ENCODE results near the gene PLAC1. TPM values are rescaled to one million over a fixed set of nuclear protein-coding genes. Genes with fewer than 3 reads are reported as not detected.
A peak's percentile ranks its signal among the peaks of the same experiment; 100 is the strongest.

The PLAC1 gene
- total RNA-seq, 4 donors from 2014 or later: 1.9 TPM; not detected in 3

- TF ChIP-seq, protein P1, sequence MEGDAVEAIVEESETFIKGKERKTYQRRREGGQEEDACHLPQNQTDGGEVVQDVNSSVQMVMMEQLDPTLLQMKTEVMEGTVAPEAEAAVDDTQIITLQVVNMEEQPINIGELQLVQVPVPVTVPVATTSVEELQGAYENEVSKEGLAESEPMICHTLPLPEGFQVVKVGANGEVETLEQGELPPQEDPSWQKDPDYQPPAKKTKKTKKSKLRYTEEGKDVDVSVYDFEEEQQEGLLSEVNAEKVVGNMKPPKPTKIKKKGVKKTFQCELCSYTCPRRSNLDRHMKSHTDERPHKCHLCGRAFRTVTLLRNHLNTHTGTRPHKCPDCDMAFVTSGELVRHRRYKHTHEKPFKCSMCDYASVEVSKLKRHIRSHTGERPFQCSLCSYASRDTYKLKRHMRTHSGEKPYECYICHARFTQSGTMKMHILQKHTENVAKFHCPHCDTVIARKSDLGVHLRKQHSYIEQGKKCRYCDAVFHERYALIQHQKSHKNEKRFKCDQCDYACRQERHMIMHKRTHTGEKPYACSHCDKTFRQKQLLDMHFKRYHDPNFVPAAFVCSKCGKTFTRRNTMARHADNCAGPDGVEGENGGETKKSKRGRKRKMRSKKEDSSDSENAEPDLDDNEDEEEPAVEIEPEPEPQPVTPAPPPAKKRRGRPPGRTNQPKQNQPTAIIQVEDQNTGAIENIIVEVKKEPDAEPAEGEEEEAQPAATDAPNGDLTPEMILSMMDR (IDR thresholded peaks at IDR 0.05): no peak
- no peak for TF ChIP-seq POLR2A (IDR thresholded peaks at IDR 0.05)
- no peak overlapping the region for H3K4me3 ChIP-seq
- no peaks in the 10 kb centered on the region for H3K4me1 ChIP-seq
- intact Hi-C loops (cut with DNase I; ENCODE audit: low total_unique reads): no loop called here
- H3K27ac ChIP-seq: no peak overlapping the region
- no peak for DNase-seq
- H3K36me3 ChIP-seq: no peaks in the 10 kb centered on the region
- H3K27me3 ChIP-seq: no peaks in the 10 kb centered on the region
- H3K9me3 ChIP-seq: no peaks in the 10 kb centered on the region
Measured at GRCh38 chrX:134633394-134633793, 24.9 kb downstream of the PLAC1 start.

- Histone ChIP-seq H3K4me1 (no peaks in the 10 kb centered on the region), H3K36me3 (no peaks in the 10 kb centered on the region), H3K27me3 (no peaks in the 10 kb centered on the region), H3K27ac (peak overlapping the region in 1 of 2 donors; percentile 43), H3K9me3 (no peaks in the 10 kb centered on the region), H3K4me3 (no peak overlapping the region)
- DNase-seq: peak in 1 of 2 donors; percentile 27
- intact Hi-C loops (cut with DNase I; ENCODE audit: low total_unique reads): no loop called here
- no peak for TF ChIP-seq POLR2A (IDR thresholded peaks at IDR 0.05)
- TF ChIP-seq, protein P1 (IDR thresholded peaks at IDR 0.05): no peak
Measured at GRCh38 chrX:134632355-134632754, 25.9 kb downstream of the PLAC1 start.

DNA sequence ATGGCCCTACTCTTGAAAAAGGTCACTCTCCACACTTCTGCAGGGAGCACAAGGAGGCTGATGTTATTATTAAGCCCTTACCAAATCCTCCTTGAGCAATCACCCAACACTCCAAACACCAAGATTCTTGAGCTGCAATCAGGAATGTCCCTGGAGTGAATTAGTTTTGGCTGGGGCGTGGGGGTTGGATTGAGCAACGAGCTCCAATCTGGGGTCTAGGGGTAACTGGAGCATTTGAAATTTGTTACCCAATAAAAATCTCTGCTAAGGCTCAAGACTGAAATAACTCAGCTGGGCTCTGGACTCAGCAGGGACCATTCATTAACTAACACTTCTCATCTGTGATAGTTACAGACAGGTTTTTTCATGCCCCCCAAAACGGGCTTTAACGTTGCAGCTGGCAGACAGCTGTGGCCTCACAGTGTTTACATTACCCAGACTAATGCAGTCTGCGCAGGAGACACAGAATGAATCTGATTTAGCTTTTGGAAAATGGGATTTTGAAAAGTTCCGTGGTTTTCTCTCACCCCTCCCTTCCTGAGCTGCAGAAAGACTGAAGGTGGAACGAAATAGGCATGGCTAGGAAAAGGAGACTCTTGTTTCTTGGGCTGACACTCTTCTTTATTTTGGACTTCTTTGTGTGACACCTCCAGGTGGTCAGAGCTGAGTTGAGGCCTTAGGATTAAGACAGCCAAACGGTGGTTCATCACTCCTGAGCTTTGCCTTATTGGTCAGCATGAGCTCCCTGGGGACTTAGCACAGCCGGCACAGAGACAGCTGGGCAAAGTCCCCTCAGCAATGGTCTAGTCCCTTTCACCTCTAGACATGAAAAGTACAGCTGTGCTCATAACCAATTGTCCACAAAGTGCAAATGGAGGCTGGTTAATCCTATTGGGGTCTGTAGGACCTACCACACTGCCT, 26.6 kb downstream of the PLAC1 start:
- DNase-seq: peak; percentile 70 to 72
- TF ChIP-seq POLR2A (IDR thresholded peaks at IDR 0.05): no peak
- TF ChIP-seq, protein P1 (IDR thresholded peaks at IDR 0.05): no peak

DNA sequence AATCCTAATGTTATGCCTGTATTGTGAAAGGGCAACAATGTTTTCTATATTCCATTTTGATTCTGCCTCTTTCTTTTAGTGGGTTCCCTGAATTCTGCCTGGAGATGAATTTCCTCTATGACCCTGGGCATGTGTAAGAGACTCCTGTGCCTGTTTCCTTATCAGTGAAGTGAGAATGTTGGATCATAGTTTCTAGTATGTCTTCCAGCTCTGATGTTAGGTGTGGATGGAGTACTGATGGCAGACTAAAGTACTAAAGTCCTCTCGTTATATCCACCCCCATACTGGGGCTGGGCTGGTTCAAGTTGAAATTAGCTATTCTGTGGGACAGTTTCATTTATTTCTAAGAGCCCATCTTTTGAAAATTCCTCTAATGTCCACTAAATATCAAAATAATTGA, 29.6 kb downstream of the PLAC1 start:
- H3K4me1 ChIP-seq: no peaks in the 10 kb centered on the region
- H3K27me3 ChIP-seq: no peaks in the 10 kb centered on the region
- no peak for DNase-seq
- H3K27ac ChIP-seq: no peak overlapping the region
- H3K9me3 ChIP-seq: no peaks in the 10 kb centered on the region
- no peaks in the 10 kb centered on the region for H3K36me3 ChIP-seq
- TF ChIP-seq, protein P1 (IDR thresholded peaks at IDR 0.05): no peak
- intact Hi-C loops (cut with DNase I; ENCODE audit: low total_unique reads): no loop called here
- no peak overlapping the region for H3K4me3 ChIP-seq

More for the DNA sequence above, 26.6 kb downstream of the PLAC1 start:
- Histone ChIP-seq H3K36me3 (no peaks in the 10 kb centered on the region), H3K27ac (peak overlapping the region in 1 of 2 donors; percentile 43), H3K4me3 (no peak overlapping the region), H3K4me1 (no peaks in the 10 kb centered on the region), H3K9me3 (no peaks in the 10 kb centered on the region), H3K27me3 (no peaks in the 10 kb centered on the region)
- intact Hi-C loops (cut with DNase I; ENCODE audit: low total_unique reads): no loop called here

DNA sequence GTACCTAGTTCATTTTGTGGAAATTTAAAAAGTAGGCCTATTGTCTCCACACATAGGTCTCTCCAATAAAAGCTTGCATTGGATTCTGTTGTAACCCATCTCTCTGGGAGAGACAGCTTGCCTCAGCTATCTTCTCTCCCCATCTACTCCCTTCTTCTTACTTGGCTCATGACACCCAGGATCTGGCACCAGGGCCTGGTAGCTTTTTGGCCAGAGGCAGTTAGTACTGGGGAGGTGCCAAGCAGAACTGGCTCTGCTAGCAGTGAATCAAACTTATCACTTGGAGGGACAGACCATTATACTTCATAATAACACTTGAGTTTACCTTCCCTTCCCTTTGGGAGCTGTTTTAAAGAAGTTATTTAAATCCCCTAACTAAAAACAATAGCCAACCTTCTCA, 31.8 kb downstream of the PLAC1 start:
- no peak for DNase-seq
- no peak overlapping the region for H3K4me3 ChIP-seq
- H3K36me3 ChIP-seq: no peaks in the 10 kb centered on the region
- H3K27ac ChIP-seq: no peak overlapping the region
- no peaks in the 10 kb centered on the region for H3K4me1 ChIP-seq
- intact Hi-C loops (cut with DNase I; ENCODE audit: low total_unique reads): no loop called here
- TF ChIP-seq, protein P1 (IDR thresholded peaks at IDR 0.05): no peak
- TF ChIP-seq POLR2A (IDR thresholded peaks at IDR 0.05): no peak
- H3K9me3 ChIP-seq: no peaks in the 10 kb centered on the region
- H3K27me3 ChIP-seq: no peaks in the 10 kb centered on the region

All from uterus (tissue), 4 donors.